Astrocyte (in vitro differentiated cells and primary cell): Measurements from ENCODE around the gene PRSS38. TPM values are rescaled to one million over a fixed set of nuclear protein-coding genes. Genes with fewer than 3 reads are reported as not detected.

Source experiments
- DNase-seq: peaks from one replicate; pipeline ENCODE4 v3.0.0-alpha.2; 2010; ENCODE audit warnings: low read depth
- FAIRE-seq: peaks from 2 replicates; lab custom pipeline; 2011; peaks lifted over from hg19 to GRCh38; lab: Jason Lieb, UNC
- H2AFZ ChIP-seq: 2 replicates; pipeline ENCODE4 v1.6.0; 2012; ENCODE audit warnings: low read depth, low read length, inconsistent platforms
- H3K27ac ChIP-seq: 2 replicates; pipeline ENCODE4 v1.5.1; 2011; ENCODE audit warnings: low read depth, low read length, inconsistent platforms
- H3K27me3 ChIP-seq: 2 replicates; pipeline ENCODE4 v1.6.0; 2011; ENCODE audit warnings: low read length, inconsistent platforms; ENCODE audit not compliant: insufficient read depth
- H3K36me3 ChIP-seq: 2 replicates; pipeline ENCODE4 v1.5.1; 2011; ENCODE audit warnings: low read length, inconsistent platforms; ENCODE audit not compliant: insufficient read depth
- H3K4me1 ChIP-seq: 2 replicates; pipeline ENCODE4 v1.5.1; 2011; ENCODE audit warnings: low read length, inconsistent platforms; ENCODE audit not compliant: insufficient read depth
- H3K4me2 ChIP-seq: 2 replicates; pipeline ENCODE4 v1.6.0; 2012; ENCODE audit warnings: low read length, inconsistent platforms
- H3K4me3 ChIP-seq: 2 replicates; pipeline ENCODE4 v1.5.1; 2011; ENCODE audit warnings: low read depth, mild to moderate bottlenecking, low read length, inconsistent platforms; ENCODE audit not compliant: insufficient read depth
- H3K79me2 ChIP-seq: 2 replicates; pipeline ENCODE4 v1.6.0; 2012; ENCODE audit warnings: mild to moderate bottlenecking, low read length, inconsistent platforms; ENCODE audit not compliant: insufficient read depth
- H3K9ac ChIP-seq: 2 replicates; pipeline ENCODE4 v1.6.0; 2012; ENCODE audit warnings: mild to moderate bottlenecking, low read length, inconsistent platforms
- H3K9me3 ChIP-seq: 2 replicates; pipeline ENCODE4 v1.5.1; 2012; ENCODE audit warnings: low read depth, mild to moderate bottlenecking, low read length, inconsistent platforms; ENCODE audit not compliant: insufficient read depth
- H4K20me1 ChIP-seq: 2 replicates; pipeline ENCODE4 v1.6.0; 2012; ENCODE audit warnings: low read length, inconsistent platforms; ENCODE audit not compliant: insufficient read depth
- H3K27ac Mint-ChIP-seq: one replicate; pipeline ENCODE4 v1.8.0; 2021; ENCODE audit warnings: mild to moderate bottlenecking, mixed read lengths; ENCODE audit not compliant: unreplicated experiment
- H3K27me3 Mint-ChIP-seq: one replicate; pipeline ENCODE4 v1.8.0; 2021; ENCODE audit warnings: low read depth, mixed read lengths; ENCODE audit not compliant: unreplicated experiment
- H3K36me3 Mint-ChIP-seq: one replicate; pipeline ENCODE4 v1.8.0; 2021; ENCODE audit warnings: low read depth, mixed read lengths; ENCODE audit not compliant: unreplicated experiment
- H3K4me1 Mint-ChIP-seq: one replicate; pipeline ENCODE4 v1.8.0; 2021; ENCODE audit warnings: low read depth, mixed read lengths; ENCODE audit not compliant: unreplicated experiment
- H3K4me3 Mint-ChIP-seq: one replicate; pipeline ENCODE4 v1.8.0; 2021; ENCODE audit warnings: mild to moderate bottlenecking, moderate library complexity, mixed read lengths; ENCODE audit not compliant: unreplicated experiment
- H3K9me3 Mint-ChIP-seq: one replicate; pipeline ENCODE4 v1.8.0; 2021; ENCODE audit warnings: mild to moderate bottlenecking, mixed read lengths; ENCODE audit not compliant: unreplicated experiment
- CTCF ChIP-seq: IDR thresholded peaks from 2 replicates; pipeline ENCODE4 v1.5.1; 2011; ENCODE audit warnings: low read depth, mild to moderate bottlenecking, inconsistent platforms, low read length, moderate library complexity; ENCODE audit not compliant: insufficient read depth
- EZH2 ChIP-seq: IDR thresholded peaks from 2 replicates; pipeline ENCODE4 v1.6.1; 2012; ENCODE audit warnings: mild to moderate bottlenecking, low read length, inconsistent platforms; ENCODE audit not compliant: insufficient read depth
- total RNA-seq: library from RNA; stranded (reverse); gene quantifications from 2 replicates; pipeline ENCODE4 v1.2.1, GENCODE V29; 2021

The PRSS38 gene
- total RNA-seq, 1 donor from 2014 or later: not detected

- no peak overlapping the region for H3K27ac Mint-ChIP-seq
- FAIRE-seq (no peak), DNase-seq (no peak)
- Histone ChIP-seq H3K79me2 (no peaks in the 10 kb centered on the region), H3K36me3 (no peaks in the 10 kb centered on the region), H4K20me1 (no peaks in the 10 kb centered on the region), H3K9me3 (peaks cover 5% of the 10 kb centered on the region), H3K9ac (no peak overlapping the region), H3K27ac (no peak overlapping the region), H3K4me2 (no peak overlapping the region), H2AFZ (no peak overlapping the region), H3K4me3 (no peak overlapping the region), H3K27me3 (no peaks in the 10 kb centered on the region), H3K4me1 (no peaks in the 10 kb centered on the region)
- H3K4me3 Mint-ChIP-seq: no peak overlapping the region
- no peak for TF ChIP-seq CTCF
- TF ChIP-seq EZH2: no peak
- peaks cover 27% of the 10 kb centered on the region for H3K9me3 Mint-ChIP-seq
- H3K27me3 Mint-ChIP-seq: peaks cover 5% of the 10 kb centered on the region
- no peaks in the 10 kb centered on the region for H3K36me3 Mint-ChIP-seq
- H3K4me1 Mint-ChIP-seq: no peaks in the 10 kb centered on the region
Measured at GRCh38 chr1:227813962-227814361, 1.5 kb upstream of the PRSS38 start.

- no peaks in the 10 kb centered on the region for H3K27me3 ChIP-seq
- no peaks in the 10 kb centered on the region for H3K36me3 ChIP-seq
- Mint-ChIP-seq H3K9me3 (peaks cover 27% of the 10 kb centered on the region), H3K36me3 (no peaks in the 10 kb centered on the region), H3K4me1 (no peaks in the 10 kb centered on the region), H3K27ac (no peak overlapping the region), H3K4me3 (no peak overlapping the region), H3K27me3 (peaks cover 5% of the 10 kb centered on the region)
- no peak overlapping the region for H3K27ac ChIP-seq
- H3K9me3 ChIP-seq: peaks cover 5% of the 10 kb centered on the region
- no peak for DNase-seq
- TF ChIP-seq EZH2 (no peak), CTCF (no peak)
- no peak overlapping the region for H3K4me3 ChIP-seq
- H4K20me1 ChIP-seq: no peaks in the 10 kb centered on the region
- no peaks in the 10 kb centered on the region for H3K79me2 ChIP-seq
- FAIRE-seq: no peak
- no peaks in the 10 kb centered on the region for H3K4me1 ChIP-seq
- no peak overlapping the region for H3K4me2 ChIP-seq
- no peak overlapping the region for H2AFZ ChIP-seq
- H3K9ac ChIP-seq: no peak overlapping the region
Measured at GRCh38 chr1:227816750-227817446, 1.4 kb downstream of the PRSS38 start.

GRCh38 chr1:227823537-227823936 lies 8.1 kb downstream of the PRSS38 start:
- FAIRE-seq: no peak
- Mint-ChIP-seq H3K9me3 (peaks cover 10% of the 10 kb centered on the region), H3K4me3 (no peak overlapping the region), H3K36me3 (no peaks in the 10 kb centered on the region), H3K27ac (no peak overlapping the region), H3K27me3 (peaks cover 29% of the 10 kb centered on the region), H3K4me1 (no peaks in the 10 kb centered on the region)
- H3K4me1 ChIP-seq: no peaks in the 10 kb centered on the region
- H4K20me1 ChIP-seq: no peaks in the 10 kb centered on the region
- no peak overlapping the region for H3K27ac ChIP-seq
- no peaks in the 10 kb centered on the region for H3K36me3 ChIP-seq
- no peaks in the 10 kb centered on the region for H3K9me3 ChIP-seq
- no peaks in the 10 kb centered on the region for H3K27me3 ChIP-seq
- TF ChIP-seq EZH2: no peak
- TF ChIP-seq CTCF: no peak
- H3K79me2 ChIP-seq: no peaks in the 10 kb centered on the region
- no peak overlapping the region for H3K4me2 ChIP-seq
- H2AFZ ChIP-seq: no peak overlapping the region
- H3K4me3 ChIP-seq: no peak overlapping the region
- no peak overlapping the region for H3K9ac ChIP-seq
- no peak for DNase-seq
